PC-3 (cell line): Measurements from ENCODE around the gene DYNLT3.

Experiments
- CTCF ChIP-seq: fragments of 300-600 bp; sonication (generic); conservative IDR thresholded peaks from 2 replicates; pipeline ENCODE4 v1.5.1; 2017; ENCODE audit warnings: antibody characterized with exemption, low read depth, mild to moderate bottlenecking, low read length
- EZH2 ChIP-seq: fragments of 300-600 bp; sonication (generic); IDR thresholded peaks from one replicate; pipeline ENCODE4 v1.6.1; 2017; ENCODE audit warnings: antibody characterized with exemption, mild to moderate bottlenecking, low read length; ENCODE audit not compliant: unreplicated experiment
- EZH2phosphoT487 ChIP-seq: fragments of 300-600 bp; sonication (generic); IDR thresholded peaks from 2 replicates; pipeline ENCODE4 v1.6.1; 2018; ENCODE audit warnings: mild to moderate bottlenecking, antibody characterized with exemption, low read length, borderline replicate concordance

GRCh38 chrX:37844622-37845021 lies 2.7 kb downstream of the DYNLT3 start:
- TF ChIP-seq EZH2 (no peak), CTCF (no peak), EZH2phosphoT487 (no peak)
